MM.1S (cell line): ENCODE measurements around the gene ATF5.

Source experiments
- CTCF ChIP-seq: fragments of 300-600 bp; sonication (generic); IDR thresholded peaks from 2 replicates; pipeline ENCODE4 v1.5.1; 2016; ENCODE audit warnings: antibody characterized with exemption, low read length, mixed read lengths
- EZH2 ChIP-seq: fragments of 300-600 bp; sonication (generic); optimal IDR thresholded peaks from 2 replicates; pipeline ENCODE3; 2017; ENCODE audit warnings: low read depth, mild to moderate bottlenecking, antibody characterized with exemption, low read length, mixed read lengths
- EZH2phosphoT487 ChIP-seq: fragments of 300-600 bp; sonication (generic); IDR thresholded peaks from 2 replicates; pipeline ENCODE4 v1.6.1; 2018; ENCODE audit warnings: antibody characterized with exemption, low read length

GRCh38 chr19:49887037-49887664, 41.9 kb upstream of the ATF5 start:
- TF ChIP-seq CTCF (no peak), EZH2 (no peak), EZH2phosphoT487 (no peak)
